HepG2 (cell line): ENCODE results near the gene NTM. TPM values are rescaled to one million over a fixed set of nuclear protein-coding genes. Genes with fewer than 3 reads are reported as not detected.

ENCODE experiments used
- ATAC-seq: fragments of 200-7000 bp; cut with Tn5 transposase; 3 replicates; pipeline ENCODE4 v1.9.1; 2020; ENCODE audit warnings: mild to moderate bottlenecking, moderate library complexity
- BruUV-seq: library from RNA; stranded (reverse); fragments of 400-500 nt; replicated peaks from 2 replicates; lab custom pipeline; 2021; lab: Mats Ljungman, UMichigan
- CTCF ChIA-PET: fragments of 300-600 bp; formaldehyde crosslinking; extraction: SDS; loops from one replicate; lab custom pipeline; 2021; ENCODE audit warnings: low total read pairs, inconsistent platforms, low intra/inter-chr PET ratio; lab: Yijun Ruan, JAX
- POLR2A ChIA-PET: fragments of 350-600 bp; sonication (Branson Sonifier 250); formaldehyde crosslinking; loops from one replicate; lab custom pipeline; 2020; ENCODE audit warnings: antibody characterized with exemption, inconsistent platforms; lab: Yijun Ruan, JAX
- DNase-seq: peaks from one replicate; pipeline ENCODE4 v3.0.0-alpha.2; 2015; ENCODE audit warnings: low spot score
- FAIRE-seq: peaks from 3 replicates; lab custom pipeline; 2011; peaks lifted over from hg19 to GRCh38; lab: Jason Lieb, UNC
- H2AFZ ChIP-seq: one replicate; pipeline ENCODE4 v1.6.1; 2011; ENCODE audit warnings: low read length, inconsistent platforms
- H3K27ac ChIP-seq: fragments of 300-600 bp; 3 replicates; pipeline ENCODE4 v1.8.0; 2011; ENCODE audit warnings: mixed run types, mild to moderate bottlenecking, mixed read lengths, low read length, inconsistent platforms; ENCODE audit not compliant: insufficient read depth; ENCODE audit errors: extremely low read length
- H3K27me3 ChIP-seq, 2 experiments: fragments of 200-600 bp in 1 of 2; 2 replicates in 1 of 2; 3 replicates in 1 of 2; pipeline versions ENCODE4 v1.6.0 to v1.8.0; 2011; ENCODE audit warnings: low read length in 2 of 2, mild to moderate bottlenecking in 2 of 2, moderate library complexity in 2 of 2, inconsistent platforms in 1 of 2; ENCODE audit not compliant: insufficient read depth in 2 of 2, control insufficient read depth in 1 of 2
- H3K36me3 ChIP-seq, 2 experiments: fragments of 200-600 bp in 1 of 2; replicated peaks in 1 of 2; 2 replicates in 1 of 2; 3 replicates in 1 of 2; pipeline versions ENCODE4 v1.5.1 to v1.8.0; 2011; ENCODE audit warnings: low read length in 2 of 2, inconsistent platforms in 1 of 2; ENCODE audit not compliant: insufficient read depth in 2 of 2, control insufficient read depth in 1 of 2
- H3K4me1 ChIP-seq: 2 replicates; pipeline ENCODE4 v1.5.1; 2012; ENCODE audit warnings: low read length, inconsistent platforms; ENCODE audit not compliant: insufficient read depth
- H3K4me2 ChIP-seq: 2 replicates; pipeline ENCODE4 v1.6.0; 2011; ENCODE audit warnings: low read depth, low read length, inconsistent platforms
- H3K4me3 ChIP-seq, 3 experiments: fragments of 200-600 bp in 1 of 3; sonication (generic), shearing (Covaris generic) in 1 of 3; replicated peaks in 1 of 3; 2 replicates each; pipeline ENCODE4 v1.5.1; 2011 to 2016; ENCODE audit warnings: low read length in 3 of 3, inconsistent platforms in 2 of 3, low read depth in 2 of 3, mild to moderate bottlenecking in 2 of 3, control low read depth in 1 of 3, mixed read lengths in 1 of 3; ENCODE audit not compliant: insufficient read depth in 1 of 3
- H3K79me2 ChIP-seq: one replicate; pipeline ENCODE4 v1.6.1; 2011; ENCODE audit warnings: low read length, inconsistent platforms; ENCODE audit not compliant: insufficient read depth
- H3K9ac ChIP-seq: 2 replicates; pipeline ENCODE4 v1.6.0; 2011; ENCODE audit warnings: mild to moderate bottlenecking, low read depth, low read length, inconsistent platforms; ENCODE audit not compliant: insufficient read depth
- H3K9me3 ChIP-seq: 2 replicates; pipeline ENCODE4 v1.5.1; 2012; ENCODE audit warnings: mild to moderate bottlenecking, low read length
- H4K20me1 ChIP-seq: 2 replicates; pipeline ENCODE4 v1.6.0; 2011; ENCODE audit warnings: inconsistent platforms, mild to moderate bottlenecking, low read length, moderate library complexity; ENCODE audit not compliant: insufficient read depth
- CBX5 ChIP-seq: sonication (generic); formaldehyde crosslinking; IDR thresholded peaks from 2 replicates; pipeline ENCODE4 v1.4.0; 2020; ENCODE audit warnings: missing genetic modification reagents, borderline replicate concordance
- CEBPG ChIP-seq: IDR thresholded peaks from 2 replicates; pipeline ENCODE4 v1.6.1; 2016
- CENPX ChIP-seq: sonication (generic); formaldehyde crosslinking; IDR thresholded peaks from 2 replicates; pipeline ENCODE4 v1.9.0; 2021; ENCODE audit warnings: mild to moderate bottlenecking, missing genetic modification reagents, moderate library complexity
- ERF ChIP-seq: IDR thresholded peaks from 2 replicates; pipeline ENCODE4 v1.6.1; 2018; ENCODE audit warnings: missing biosample characterization, missing genetic modification reagents
- FOSL2 ChIP-seq: sonication (generic); formaldehyde crosslinking; IDR thresholded peaks from 2 replicates; pipeline ENCODE4 v1.4.0; 2020; ENCODE audit warnings: missing genetic modification reagents
- IRF9 ChIP-seq: sonication (generic); formaldehyde crosslinking; IDR thresholded peaks from 2 replicates; pipeline ENCODE4 v1.8.0; 2022; ENCODE audit warnings: missing genetic modification reagents, mild to moderate bottlenecking, borderline replicate concordance
- MNT ChIP-seq: fragments of 450-650 bp; IDR thresholded peaks from 2 replicates; pipeline ENCODE4 v1.6.1; 2016
- POLR2AphosphoS2 ChIP-seq: IDR thresholded peaks from 2 replicates; pipeline ENCODE4 v1.6.1; 2011; ENCODE audit warnings: low read depth, low read length, improper control_type of control experiment
- SRF ChIP-seq: IDR thresholded peaks from 2 replicates; pipeline ENCODE4 v1.6.1; 2011; ENCODE audit warnings: mild to moderate bottlenecking, low read depth, low read length, moderate library complexity
- TBP ChIP-seq: sonication (generic); formaldehyde crosslinking; IDR thresholded peaks from 2 replicates; pipeline ENCODE4 v1.5.0; 2020; ENCODE audit warnings: missing genetic modification reagents
- ZNF513 ChIP-seq: sonication (generic); formaldehyde crosslinking; conservative IDR thresholded peaks from 2 replicates; pipeline ENCODE4 v1.5.0; 2020; ENCODE audit warnings: missing genetic modification reagents
- ZNF552 ChIP-seq: sonication (generic); formaldehyde crosslinking; IDR thresholded peaks from 2 replicates; pipeline ENCODE4 v1.9.0; 2022; ENCODE audit warnings: missing genetic modification reagents, mild to moderate bottlenecking, borderline replicate concordance
- ZNF569 ChIP-seq: sonication (generic); formaldehyde crosslinking; IDR thresholded peaks from 2 replicates; pipeline ENCODE4 v1.5.0; 2020; ENCODE audit warnings: mild to moderate bottlenecking, missing genetic modification reagents, moderate library complexity, borderline replicate concordance
- ZNF75D ChIP-seq: sonication (generic); formaldehyde crosslinking; IDR thresholded peaks from 2 replicates; pipeline ENCODE4 v1.8.1; 2023; ENCODE audit warnings: missing genetic modification reagents, mild to moderate bottlenecking, borderline replicate concordance
- ZNF768 ChIP-seq: sonication (generic); formaldehyde crosslinking; IDR thresholded peaks from 2 replicates; pipeline ENCODE4 v1.4.0; 2020; ENCODE audit warnings: missing genetic modification reagents
- ZNF776 ChIP-seq: sonication (generic); formaldehyde crosslinking; IDR thresholded peaks from 2 replicates; pipeline ENCODE4 v1.4.0; 2020; ENCODE audit warnings: mild to moderate bottlenecking, missing genetic modification reagents
- ZNF800 ChIP-seq: sonication (generic); formaldehyde crosslinking; IDR thresholded peaks from 2 replicates; pipeline ENCODE4 v1.4.0; 2020; ENCODE audit warnings: missing genetic modification reagents
- ZXDC ChIP-seq: sonication (generic); formaldehyde crosslinking; IDR thresholded peaks from 2 replicates; pipeline ENCODE4 v1.5.0; 2020; ENCODE audit warnings: mild to moderate bottlenecking, missing genetic modification reagents
- WGBS: methylation state at CpG from one replicate; pipeline ENCODE4 v1.1.6; 2017; ENCODE audit warnings: low lambda C conversion rate; 5-methylcytosine and 5-hydroxymethylcytosine counted together
- in situ Hi-C: cut with HindIII; loops from 2 replicates; pipeline ENCODE4 v1.10.0; 2017; ENCODE audit warnings: low pct_unique_long_range_greater_than_20kb; ENCODE audit not compliant: extremely low pct_ligation_motif_present
- intact Hi-C: fragments of 100-400 bp; cut with micrococcal nuclease; formaldehyde crosslinking; loops from one replicate; pipeline ENCODE4 v1.10.0; 2022; ENCODE audit not compliant: unreplicated experiment
- polyA plus RNA-seq, 8 experiments: library from polyadenylated mRNA; depleted of rRNA in 3 of 8; stranded (reverse) in 7 of 8; unstranded in 1 of 8; fragments of >200 nt; fragmentation: Illumina TruSeq in 4 of 8; extraction: Trizol in 4 of 8; gene quantifications; 2 replicates each; pipeline versions ENCODE4 v1.2.1 to v1.2.3, GENCODE V29; 2011 to 2016; ENCODE audit warnings: low read depth in 4 of 8, missing spikeins in 1 of 8, mixed read lengths in 1 of 8; ENCODE audit not compliant: insufficient read depth in 1 of 8
- total RNA-seq, 5 experiments: library from RNA; depleted of rRNA; stranded (reverse); fragments of >200 nt; fragmentation: Illumina TruSeq; extraction: Trizol; gene quantifications; 2 replicates each; pipeline ENCODE4 v1.2.3, GENCODE V29; 2016; ENCODE audit warnings: low read depth in 1 of 5

Gene NTM
- total and polyA plus RNA-seq, 2 of the 13 experiments (the other 11 are each of a cell fraction or from before 2014, with no cell fraction given) = not detected

GRCh38 chr11:131904756-131905155 is 534.3 kb downstream of the NTM start:
- Histone ChIP-seq H4K20me1 (no peaks in the 10 kb centered on the region), H3K4me1 (no peaks in the 10 kb centered on the region), H3K79me2 (no peaks in the 10 kb centered on the region), H3K27ac (no peak overlapping the region), H2AFZ (no peak overlapping the region), H3K9me3 (no peaks in the 10 kb centered on the region), H3K9ac (no peak overlapping the region), H3K36me3 (no peaks in the 10 kb centered on the region), H3K27me3 (peaks cover 0 to 7% of the 10 kb centered on the region in 2 experiments; a peak in 1 of 5 replicates), H3K4me2 (no peak overlapping the region), H3K4me3 (no peak overlapping the region)
- CTCF ChIA-PET = no interaction called here
- in situ Hi-C loops (no loop called here), intact Hi-C loops (no loop called here)
- BruUV-seq = no TSS peak
- WGBS = 40% methylated on average over 1 of the region's 3 CpGs
- ATAC-seq (no peak), FAIRE-seq (no peak), DNase-seq (no peak)
- POLR2A ChIA-PET = no interaction called here
- TF ChIP-seq ZNF75D (CRISPR knock-in tag) (no peak), CEBPG (CRISPR knock-in tag) (no peak), ZNF569 (CRISPR knock-in tag) (no peak), FOSL2 (CRISPR knock-in tag) (no peak), ZXDC (CRISPR knock-in tag) (no peak), SRF (no peak), ZNF513 (CRISPR knock-in tag) (no peak), ZNF776 (CRISPR knock-in tag) (no peak), MNT (no peak), ZNF768 (CRISPR knock-in tag) (no peak), ERF (CRISPR knock-in tag) (no peak), CBX5 (CRISPR knock-in tag) (no peak), ZNF800 (CRISPR knock-in tag) (no peak), IRF9 (CRISPR knock-in tag) (no peak), CENPX (CRISPR knock-in tag) (no peak), ZNF552 (CRISPR knock-in tag) (no peak), TBP (CRISPR knock-in tag) (no peak), POLR2AphosphoS2 (no peak)
